ENCODE data around the gene MICAL2. TPM values are rescaled to one million over a fixed set of nuclear protein-coding genes. Genes with fewer than 3 reads are reported as not detected.

The MICAL2 gene
- total RNA-seq, 1 experiment from 2014 or later: 69.9 TPM

DNA sequence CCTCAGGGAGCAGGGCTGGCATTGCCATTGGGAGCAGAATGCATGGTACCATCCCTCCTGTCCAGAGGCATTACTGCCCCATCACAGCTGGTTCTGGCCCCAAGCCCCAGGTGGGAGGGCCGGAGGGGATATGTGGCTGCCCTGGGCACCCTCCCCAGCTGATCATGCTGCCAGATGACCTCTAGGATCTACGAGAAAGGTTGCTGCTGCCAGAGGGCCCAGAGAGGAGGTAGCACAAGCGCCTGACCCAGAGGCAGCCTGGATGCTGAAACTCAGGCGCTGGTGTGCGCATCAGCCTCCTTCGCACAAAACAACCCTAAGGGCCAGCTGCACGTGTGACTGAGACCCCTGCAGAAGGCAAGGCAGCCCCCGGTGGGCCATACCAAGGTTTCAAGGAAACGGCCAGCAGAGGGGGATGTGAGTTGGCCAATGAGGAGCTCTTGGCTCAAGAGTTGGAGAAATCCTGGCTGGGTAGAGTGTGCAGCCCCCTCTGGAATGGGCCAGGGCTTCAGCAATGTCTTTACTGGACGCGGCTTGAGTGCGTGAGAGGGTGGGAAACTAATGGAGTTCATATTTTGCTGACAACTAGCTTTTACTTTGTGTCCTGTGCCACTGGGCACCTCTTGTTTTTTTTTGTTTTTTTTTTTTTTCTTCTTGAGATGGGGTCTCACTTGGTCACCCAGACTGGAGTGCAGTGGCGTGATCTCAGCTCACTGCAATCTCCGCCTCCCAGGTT is 178.7 kb downstream of the MICAL2 start:
- no peak for DNase-seq (ENCODE audit: low read depth)
- in situ Hi-C loops (cut with HindIII; ENCODE audit: low pct_unique_long_range_greater_than_20kb, low sequenced_read_pairs): no loop called here

DNA sequence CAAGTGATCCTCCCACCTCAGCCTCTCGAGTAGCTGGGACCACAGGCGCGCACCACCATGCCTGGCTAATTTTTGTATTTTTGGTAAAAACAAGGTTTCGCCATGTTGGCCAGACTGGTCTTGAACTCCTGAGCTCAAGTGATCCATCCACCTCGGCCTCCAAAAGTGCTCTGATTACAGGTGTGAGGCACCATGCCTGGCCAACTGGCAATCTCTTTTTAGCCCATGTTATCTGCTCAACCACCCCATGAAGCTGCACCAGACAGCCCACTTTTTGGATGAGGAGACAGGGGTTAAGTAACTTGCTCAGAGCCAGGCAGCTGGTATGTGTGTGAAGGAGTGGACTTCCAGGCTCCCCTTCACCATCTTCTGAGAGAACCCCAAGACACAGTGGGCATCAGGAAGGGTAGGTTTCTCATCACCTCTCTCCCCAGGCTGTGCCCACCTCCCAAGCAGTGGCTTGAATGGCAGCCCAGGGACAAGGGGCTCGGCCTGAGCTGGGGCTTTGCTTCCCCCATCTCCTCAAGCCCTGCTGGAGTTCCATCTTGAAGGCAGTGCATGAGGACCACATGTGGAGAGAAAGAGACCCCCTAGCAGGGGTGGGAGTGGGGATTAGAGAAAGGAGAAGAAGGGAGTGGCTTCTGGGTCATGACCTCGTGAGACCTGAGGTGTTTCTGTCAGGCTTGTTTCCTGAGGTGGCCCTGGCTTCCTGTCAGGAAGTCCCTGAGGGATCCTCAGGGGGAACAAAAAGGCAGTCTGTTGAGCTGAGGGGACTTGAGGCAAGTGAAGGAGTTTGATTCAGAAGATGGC is 179.5 kb downstream of the MICAL2 start:
- in situ Hi-C loops (cut with HindIII; ENCODE audit: low pct_unique_long_range_greater_than_20kb, low sequenced_read_pairs): no loop called here

DNA sequence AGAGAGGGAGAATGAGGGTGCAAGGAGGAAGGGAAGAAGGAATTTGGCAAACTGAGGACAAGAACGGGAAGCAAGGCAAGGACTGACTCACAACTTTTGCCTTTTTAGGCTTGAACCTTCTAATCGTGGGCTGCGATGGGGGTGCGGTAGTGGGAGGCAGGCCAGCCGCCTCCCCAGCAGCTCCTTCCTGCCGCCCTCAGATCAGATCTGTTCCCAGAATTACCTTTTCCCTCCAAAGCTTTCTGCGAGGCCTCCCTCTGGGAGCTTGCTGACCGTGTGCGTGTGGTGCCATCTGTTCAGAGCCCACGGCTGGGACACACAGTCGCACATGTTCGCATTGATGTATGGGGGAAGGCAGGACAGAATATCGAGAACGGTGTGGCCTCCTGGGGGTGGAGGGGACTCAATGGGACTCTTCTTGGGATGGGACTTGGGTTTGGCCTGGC is 180.1 kb downstream of the MICAL2 start:
- in situ Hi-C loops (cut with HindIII; ENCODE audit: low pct_unique_long_range_greater_than_20kb, low sequenced_read_pairs): no loop called here

More for the DNA sequence above, 179.5 kb downstream of the MICAL2 start:
- DNase-seq (ENCODE audit: low read depth): no peak

DNA sequence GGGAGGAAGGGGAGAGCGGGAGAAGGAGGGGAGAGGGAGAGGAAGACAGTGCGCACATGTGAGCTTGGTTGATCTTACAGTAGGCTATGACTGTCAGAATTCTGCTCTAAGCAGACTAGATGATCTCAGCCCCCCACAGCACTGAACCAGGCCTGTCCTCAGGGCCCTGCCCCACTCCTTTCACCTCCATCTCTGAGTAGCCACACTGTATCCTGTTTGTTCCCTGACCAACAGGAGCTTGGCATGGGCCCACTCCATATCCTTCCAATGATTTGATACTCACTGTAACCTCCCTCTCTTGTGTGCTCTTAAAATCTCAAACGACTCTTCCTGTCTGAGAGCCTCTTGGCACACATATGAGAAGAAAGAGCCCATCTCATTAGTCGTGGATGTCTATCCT is 180.9 kb downstream of the MICAL2 start:
- no peak for DNase-seq (ENCODE audit: low read depth)
- in situ Hi-C loops (cut with HindIII; ENCODE audit: low pct_unique_long_range_greater_than_20kb, low sequenced_read_pairs): no loop called here

More for the DNA sequence above, 180.1 kb downstream of the MICAL2 start:
- no peak for DNase-seq (ENCODE audit: low read depth)

DNA sequence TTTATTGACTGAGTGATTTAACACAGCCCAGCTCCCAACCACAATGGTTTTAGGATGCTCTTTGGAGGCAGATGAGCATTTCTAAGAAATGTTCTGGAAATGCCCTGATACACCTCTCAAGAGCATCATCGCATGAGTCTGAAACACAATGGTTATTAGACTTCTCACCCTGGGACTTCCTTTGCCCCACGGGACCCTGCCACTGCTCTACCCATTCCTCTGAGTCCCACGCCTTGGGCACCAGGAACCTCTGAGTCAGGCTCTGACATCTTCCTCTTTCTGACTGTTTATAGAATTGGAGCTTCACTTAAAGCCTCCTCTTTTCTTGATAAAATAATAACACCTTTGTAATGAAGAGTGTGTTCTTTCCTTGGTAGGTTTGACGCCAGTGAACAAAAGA is 181.4 kb downstream of the MICAL2 start:
- in situ Hi-C loops (cut with HindIII; ENCODE audit: low pct_unique_long_range_greater_than_20kb, low sequenced_read_pairs): no loop called here
- no peak for DNase-seq (ENCODE audit: low read depth)

DNA sequence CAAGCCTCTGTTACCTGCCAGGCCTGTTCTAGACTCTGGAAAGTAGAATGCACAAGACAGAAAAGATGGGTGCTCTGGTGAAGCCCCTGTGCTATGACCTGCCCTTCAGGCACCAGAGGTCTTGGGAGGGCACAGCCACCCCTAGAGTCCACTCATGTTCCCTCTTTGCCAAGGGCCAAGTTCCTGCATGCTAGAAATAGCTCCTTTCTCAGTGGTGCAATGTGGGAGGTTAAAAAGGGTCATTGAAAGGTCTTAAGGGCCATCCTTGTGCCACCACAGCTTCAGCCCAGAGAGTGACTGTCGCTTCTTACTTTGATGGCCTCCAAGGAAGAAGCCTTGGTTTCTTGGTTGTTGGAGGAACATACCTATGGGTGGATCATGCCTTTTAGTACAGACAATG is 182.4 kb downstream of the MICAL2 start:
- DNase-seq (ENCODE audit: low read depth): no peak
- in situ Hi-C loops (cut with HindIII; ENCODE audit: low pct_unique_long_range_greater_than_20kb, low sequenced_read_pairs): no loop called here

DNA sequence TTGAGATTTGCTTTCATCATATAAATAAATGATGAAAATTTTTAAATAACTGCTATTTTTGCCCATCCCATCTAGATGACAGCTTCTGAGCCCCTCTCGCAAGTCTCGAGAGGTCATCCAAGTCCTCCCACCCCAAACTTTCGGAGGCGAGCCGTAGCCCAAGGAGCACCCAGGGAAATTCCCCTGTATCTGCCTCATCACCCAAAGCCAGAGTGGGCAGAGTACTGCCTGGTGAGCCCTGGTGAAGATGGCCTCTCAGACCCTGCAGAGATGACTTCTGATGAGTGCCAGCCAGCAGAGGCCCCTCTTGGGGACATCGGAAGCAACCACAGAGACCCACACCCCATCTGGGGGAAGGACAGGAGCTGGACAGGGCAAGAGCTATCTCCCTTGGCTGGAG is 183.1 kb downstream of the MICAL2 start:
- in situ Hi-C loops (cut with HindIII; ENCODE audit: low pct_unique_long_range_greater_than_20kb, low sequenced_read_pairs): no loop called here
- no peak for DNase-seq (ENCODE audit: low read depth)

DNA sequence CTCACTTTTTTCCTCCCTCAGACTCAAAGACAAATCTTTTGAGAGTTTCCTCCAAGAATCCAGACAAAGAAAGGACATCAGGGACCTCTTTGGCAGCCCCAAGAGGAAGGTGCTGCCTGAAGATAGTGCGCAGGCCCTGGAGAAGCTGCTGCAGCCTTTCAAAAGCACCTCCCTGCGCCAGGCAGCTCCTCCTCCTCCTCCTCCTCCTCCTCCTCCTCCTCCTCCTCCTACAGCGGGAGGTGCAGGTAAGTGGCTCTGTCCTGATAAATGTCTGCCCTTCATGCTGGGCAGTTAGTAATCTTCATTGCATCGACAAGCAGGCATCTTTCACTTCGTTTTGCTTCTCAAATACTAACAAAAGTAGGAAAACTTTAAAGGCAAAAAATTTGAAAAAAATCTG is 184.2 kb downstream of the MICAL2 start:
- in situ Hi-C loops (cut with HindIII; ENCODE audit: low pct_unique_long_range_greater_than_20kb, low sequenced_read_pairs): no loop called here
- no peak for DNase-seq (ENCODE audit: low read depth)

DNA sequence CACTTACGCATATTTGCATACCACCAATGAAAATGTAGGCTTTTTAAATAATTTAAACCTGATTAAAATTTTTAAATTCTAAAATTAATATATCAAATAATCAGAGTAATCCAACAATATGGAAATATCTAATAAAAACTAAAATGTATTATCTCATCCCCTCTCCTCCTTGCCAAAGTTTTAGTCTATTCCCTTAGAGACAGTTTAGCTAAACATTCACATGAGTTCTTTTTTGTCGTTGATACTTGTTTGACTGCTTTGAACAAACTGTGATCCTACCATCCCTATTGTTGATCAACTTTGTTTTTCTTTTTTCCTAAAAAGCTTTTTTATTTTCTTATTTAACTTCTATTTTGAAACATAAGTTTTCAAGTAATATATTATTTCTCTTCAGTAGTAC is 185.6 kb downstream of the MICAL2 start:
- in situ Hi-C loops (cut with HindIII; ENCODE audit: low pct_unique_long_range_greater_than_20kb, low sequenced_read_pairs): no loop called here
- DNase-seq (ENCODE audit: low read depth): no peak

DNA sequence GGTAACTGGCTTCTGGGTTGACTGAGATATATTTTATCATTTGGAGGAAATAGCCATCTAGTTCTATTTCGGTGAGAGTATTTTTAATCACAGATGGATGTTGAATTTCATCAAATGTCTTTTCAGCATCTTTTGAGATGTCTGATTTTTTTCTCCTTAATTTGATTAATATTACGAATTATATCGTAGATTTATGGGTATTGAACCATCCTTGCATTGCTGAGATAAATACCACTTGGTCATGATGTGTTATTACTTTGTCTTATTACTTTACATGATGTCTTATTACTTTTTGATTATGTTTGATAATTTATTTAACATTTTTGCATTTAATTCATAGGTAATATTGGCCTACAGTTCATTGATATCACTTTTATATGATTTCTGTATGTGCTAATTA is 188.2 kb downstream of the MICAL2 start:
- in situ Hi-C loops (cut with HindIII; ENCODE audit: low pct_unique_long_range_greater_than_20kb, low sequenced_read_pairs): no loop called here
- DNase-seq (ENCODE audit: low read depth): no peak

DNA sequence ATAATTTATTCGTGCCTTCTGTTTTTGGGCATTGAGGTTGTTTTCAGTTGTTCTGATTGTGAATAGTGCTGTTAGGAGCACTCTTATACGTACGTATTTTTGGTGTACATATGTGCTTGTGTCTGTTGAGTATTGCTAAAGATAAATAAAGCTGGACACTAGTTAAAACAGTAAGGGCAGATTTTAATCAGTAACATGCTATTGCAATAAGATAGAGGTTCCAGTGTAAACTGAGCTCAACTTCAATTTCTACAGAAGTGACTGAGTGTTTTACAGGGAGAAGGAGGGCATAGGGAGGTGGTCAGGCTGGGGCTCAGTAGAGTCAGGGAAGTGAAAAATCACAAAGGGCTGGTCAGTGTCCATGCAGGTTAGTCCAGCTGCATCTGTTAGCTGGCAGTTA is 191.0 kb downstream of the MICAL2 start:
- DNase-seq (ENCODE audit: low read depth): no peak
- in situ Hi-C loops (cut with HindIII; ENCODE audit: low pct_unique_long_range_greater_than_20kb, low sequenced_read_pairs): no loop called here

DNA sequence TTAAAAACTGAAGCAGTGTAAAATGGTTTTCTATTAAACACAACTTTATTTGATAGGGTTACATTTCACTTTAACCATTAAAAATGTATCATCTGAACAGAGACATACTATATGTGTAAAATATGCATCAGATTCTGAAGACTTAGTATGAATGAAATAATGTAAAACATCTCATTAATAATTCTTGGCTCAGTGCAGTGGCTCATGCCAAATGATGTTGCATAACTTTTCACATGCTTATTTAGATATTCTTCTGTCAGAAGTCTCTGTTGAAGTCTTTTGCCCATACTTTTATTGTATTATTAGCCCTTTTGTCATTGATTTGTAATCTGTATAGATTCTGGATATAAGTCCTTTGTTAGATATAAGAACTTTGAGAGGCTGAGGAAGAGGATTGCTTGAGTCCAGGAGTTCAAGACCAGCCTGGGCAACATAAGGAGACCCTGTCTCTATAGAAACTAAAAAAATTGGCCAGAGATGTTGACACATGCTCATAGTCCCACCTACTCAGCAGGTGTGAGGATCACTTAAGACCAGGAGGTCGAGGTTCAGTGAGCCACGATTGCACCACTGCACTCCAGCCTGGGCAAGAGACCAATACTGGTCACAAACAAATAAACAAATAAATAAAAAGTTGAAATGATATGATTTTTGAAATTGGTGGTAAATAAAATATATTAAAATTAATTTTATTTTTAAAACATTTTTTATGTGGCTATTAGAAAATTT is 193.2 kb downstream of the MICAL2 start:
- in situ Hi-C loops (cut with HindIII; ENCODE audit: low pct_unique_long_range_greater_than_20kb, low sequenced_read_pairs): no loop called here
- DNase-seq (ENCODE audit: low read depth): no peak

DNA sequence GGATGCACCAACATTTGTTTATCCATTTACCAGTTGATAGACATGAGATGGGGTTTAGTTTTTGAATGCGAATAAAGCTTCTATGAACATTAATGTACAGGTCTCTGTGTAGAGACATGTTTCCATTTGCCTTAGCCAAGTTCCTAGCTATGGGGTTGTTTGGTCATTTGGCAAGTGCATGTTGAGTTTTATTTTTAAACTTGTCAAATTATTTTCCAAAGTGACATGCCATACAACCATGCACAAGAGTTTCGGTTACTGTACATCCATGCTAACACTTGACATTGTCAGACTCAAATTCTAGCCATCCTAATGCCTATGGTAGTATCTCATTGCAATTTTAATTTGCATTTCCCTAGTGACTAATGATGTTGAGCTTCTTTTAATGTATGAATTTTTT is 196.4 kb downstream of the MICAL2 start:
- no peak for DNase-seq (ENCODE audit: low read depth)
- in situ Hi-C loops (cut with HindIII; ENCODE audit: low pct_unique_long_range_greater_than_20kb, low sequenced_read_pairs): no loop called here

DNA sequence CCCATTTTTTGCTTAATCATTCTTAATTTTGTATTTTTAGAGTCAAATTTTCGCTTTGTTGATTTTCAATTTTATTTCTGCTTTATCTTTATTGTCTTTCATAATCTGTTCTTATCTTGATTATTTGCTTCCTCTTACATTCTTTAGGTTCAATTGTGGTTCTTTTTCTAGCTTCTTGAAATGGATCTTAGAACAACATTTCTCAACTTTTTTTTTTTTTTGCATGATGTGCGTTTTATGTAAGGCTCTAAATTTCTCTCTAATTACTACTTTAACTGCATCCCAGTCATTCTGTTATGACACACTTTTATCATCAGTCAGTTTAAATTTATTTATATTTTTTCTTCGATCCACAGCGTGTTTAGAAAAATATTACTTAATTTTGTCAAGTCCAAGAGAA is 201.7 kb downstream of the MICAL2 start:
- in situ Hi-C loops (cut with HindIII; ENCODE audit: low pct_unique_long_range_greater_than_20kb, low sequenced_read_pairs): no loop called here
- no peak for DNase-seq (ENCODE audit: low read depth)

Other genes starting within 250 kb of the MICAL2 start
- gene DKK3, start 102.0 kb upstream of the MICAL2 start, total RNA-seq (2014; rRNA removed; shearing (Covaris generic); ENCODE audit: low replicate concordance): 54.2 and 67.3 TPM in 2 replicates

Data from Caki2 (cell line).